ENCODE measurements around the gene KRT6B.

- TF ChIP-seq CTCF (conservative IDR thresholded peaks at IDR 0.05; ENCODE audit: low read depth in 2 of 2) = peak in 1 of 2 experiments; percentile 56; a peak in 2 of 4 replicates
- TF ChIP-seq STAT1 (IDR thresholded peaks at IDR 0.05; ENCODE audit: unreplicated experiment) = no peak
Measured at GRCh38 chr12:52428121-52428520, 23.8 kb downstream of the KRT6B start.
